ENCODE measurements around the gene RAB11FIP4.

Gene RAB11FIP4

DNA sequence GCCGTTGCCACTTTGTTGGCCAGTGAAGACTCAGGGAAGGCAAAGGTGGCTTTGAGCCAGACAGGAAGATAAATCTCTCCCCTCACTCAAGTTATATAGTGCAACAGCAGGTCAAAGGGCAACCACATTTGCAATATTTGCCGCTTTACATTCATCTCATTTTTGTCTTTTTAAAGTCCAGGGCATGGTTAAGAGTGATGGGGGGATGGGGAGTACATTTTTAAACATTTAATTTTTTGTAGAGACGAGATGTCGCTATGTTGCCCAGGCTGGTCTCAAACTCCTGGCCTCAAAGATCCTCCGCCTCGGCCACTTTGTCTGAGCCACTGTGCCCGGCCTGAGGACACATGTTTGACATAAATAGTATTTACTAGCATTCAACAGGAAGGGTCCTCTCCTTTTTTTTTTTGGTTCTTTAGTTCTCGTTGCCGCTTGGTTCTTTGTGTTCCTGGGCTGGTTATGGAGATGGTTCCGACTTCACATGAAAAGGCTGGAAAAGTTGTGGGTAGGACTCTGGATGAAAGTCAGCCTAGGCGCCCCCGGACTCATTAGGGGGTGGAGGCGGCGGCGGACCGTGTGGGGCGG is 95.7 kb downstream of the RAB11FIP4 start:
- TF ChIP-seq EZH2phosphoT487 (IDR thresholded peaks at IDR 0.05; ENCODE audit: borderline replicate concordance): no peak
- TF ChIP-seq, protein P1, sequence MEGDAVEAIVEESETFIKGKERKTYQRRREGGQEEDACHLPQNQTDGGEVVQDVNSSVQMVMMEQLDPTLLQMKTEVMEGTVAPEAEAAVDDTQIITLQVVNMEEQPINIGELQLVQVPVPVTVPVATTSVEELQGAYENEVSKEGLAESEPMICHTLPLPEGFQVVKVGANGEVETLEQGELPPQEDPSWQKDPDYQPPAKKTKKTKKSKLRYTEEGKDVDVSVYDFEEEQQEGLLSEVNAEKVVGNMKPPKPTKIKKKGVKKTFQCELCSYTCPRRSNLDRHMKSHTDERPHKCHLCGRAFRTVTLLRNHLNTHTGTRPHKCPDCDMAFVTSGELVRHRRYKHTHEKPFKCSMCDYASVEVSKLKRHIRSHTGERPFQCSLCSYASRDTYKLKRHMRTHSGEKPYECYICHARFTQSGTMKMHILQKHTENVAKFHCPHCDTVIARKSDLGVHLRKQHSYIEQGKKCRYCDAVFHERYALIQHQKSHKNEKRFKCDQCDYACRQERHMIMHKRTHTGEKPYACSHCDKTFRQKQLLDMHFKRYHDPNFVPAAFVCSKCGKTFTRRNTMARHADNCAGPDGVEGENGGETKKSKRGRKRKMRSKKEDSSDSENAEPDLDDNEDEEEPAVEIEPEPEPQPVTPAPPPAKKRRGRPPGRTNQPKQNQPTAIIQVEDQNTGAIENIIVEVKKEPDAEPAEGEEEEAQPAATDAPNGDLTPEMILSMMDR (conservative IDR thresholded peaks at IDR 0.05; ENCODE audit: low read length): no peak
- Histone ChIP-seq H4K20me1 (ENCODE audit: insufficient read depth, low read length, poor library complexity, severe bottlenecking) (peaks cover 16% of the 10 kb centered on the region), H3K4me1 (ENCODE audit: insufficient read depth, low read length, poor library complexity, severe bottlenecking) (peaks cover 42% of the 10 kb centered on the region), H2AFZ (ENCODE audit: low read length) (peak overlapping the region; percentile 66; the same call in 1 of the 2 replicates), H3F3A (ENCODE audit: low read depth) (0 out of 2 replicates have a peak, but pooled peaks cover 3% of the 10 kb centered on the region), H3K4me3 (ENCODE audit: low read length, poor library complexity, severe bottlenecking) (peak overlapping the region; percentile 80), H3K27me3 (ENCODE audit: insufficient read depth, low read length, poor library complexity, severe bottlenecking) (no peaks in the 10 kb centered on the region), H3K36me3 (ENCODE audit: insufficient read depth, low read length) (no peaks in the 10 kb centered on the region), H3K9me2 (replicated peaks; ENCODE audit: low read depth, low read length) (no peaks in the 10 kb centered on the region), H3K79me2 (ENCODE audit: insufficient read depth, low read length) (peaks cover 23% of the 10 kb centered on the region; the same call in 1 of the 2 replicates), H3K9ac (ENCODE audit: low read depth, low read length, poor library complexity, severe bottlenecking) (peak overlapping the region; percentile 40), H3K4me2 (ENCODE audit: low read depth, low read length, poor library complexity, severe bottlenecking) (peak overlapping the region; percentile 67), H3K9me3 (ENCODE audit: insufficient read depth, low read depth, low read length) (no peaks in the 10 kb centered on the region)

DNA sequence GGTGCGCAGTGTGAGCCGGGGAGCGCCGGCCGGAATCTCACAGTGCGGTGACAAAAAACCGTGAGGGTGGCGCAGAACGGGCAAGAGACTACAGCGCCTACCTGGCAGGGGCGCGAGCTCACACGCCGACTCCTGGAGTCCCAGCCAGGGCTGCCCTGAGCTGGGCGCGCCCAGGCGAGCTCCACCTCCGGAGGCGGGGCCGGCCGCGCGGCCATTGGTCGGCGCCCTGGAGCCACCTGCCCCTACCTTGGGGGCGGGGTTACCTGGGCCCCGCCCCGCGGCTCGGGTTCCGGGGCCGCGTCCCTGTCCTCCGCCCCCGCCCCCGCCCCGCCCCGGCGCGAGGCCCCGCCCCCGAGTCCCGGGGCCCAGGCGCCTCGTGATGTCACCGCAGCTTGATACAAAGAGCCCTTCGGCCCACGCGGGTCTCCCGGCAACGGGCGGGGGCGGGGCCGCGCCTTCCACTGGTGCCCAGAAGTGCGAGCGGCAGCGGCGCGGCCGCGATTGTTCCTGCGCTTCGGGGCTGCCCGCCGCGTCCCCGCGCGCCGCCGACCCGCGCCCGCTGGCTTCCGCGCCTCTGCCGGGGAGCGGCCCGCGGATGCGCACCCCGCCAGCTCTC is 96.3 kb downstream of the RAB11FIP4 start:
- no peaks in the 10 kb centered on the region for H3K9me3 ChIP-seq (ENCODE audit: insufficient read depth, low read depth, low read length)
- no peaks in the 10 kb centered on the region for H3K9me2 ChIP-seq (replicated peaks; ENCODE audit: low read depth, low read length)
- 0 out of 2 replicates have a peak, but pooled peaks cover 3% of the 10 kb centered on the region for H3F3A ChIP-seq (ENCODE audit: low read depth)
- peak overlapping the region; percentile 66; the same call in 1 of the 2 replicates for H2AFZ ChIP-seq (ENCODE audit: low read length)
- peak overlapping the region; percentile 80 for H3K4me3 ChIP-seq (ENCODE audit: low read length, poor library complexity, severe bottlenecking)
- H3K27me3 ChIP-seq (ENCODE audit: insufficient read depth, low read length, poor library complexity, severe bottlenecking): no peaks in the 10 kb centered on the region
- TF ChIP-seq, protein P1 (conservative IDR thresholded peaks at IDR 0.05; ENCODE audit: low read length): no peak
- TF ChIP-seq EZH2phosphoT487 (IDR thresholded peaks at IDR 0.05; ENCODE audit: borderline replicate concordance): no peak
- H3K4me1 ChIP-seq (ENCODE audit: insufficient read depth, low read length, poor library complexity, severe bottlenecking): peaks cover 44% of the 10 kb centered on the region
- peaks cover 16% of the 10 kb centered on the region for H4K20me1 ChIP-seq (ENCODE audit: insufficient read depth, low read length, poor library complexity, severe bottlenecking)
- H3K9ac ChIP-seq (ENCODE audit: low read depth, low read length, poor library complexity, severe bottlenecking): peak overlapping the region; percentile 65
- no peaks in the 10 kb centered on the region for H3K36me3 ChIP-seq (ENCODE audit: insufficient read depth, low read length)
- peaks cover 25% of the 10 kb centered on the region; the same call in 1 of the 2 replicates for H3K79me2 ChIP-seq (ENCODE audit: insufficient read depth, low read length)
- H3K4me2 ChIP-seq (ENCODE audit: low read depth, low read length, poor library complexity, severe bottlenecking): peak overlapping the region; percentile 82

DNA sequence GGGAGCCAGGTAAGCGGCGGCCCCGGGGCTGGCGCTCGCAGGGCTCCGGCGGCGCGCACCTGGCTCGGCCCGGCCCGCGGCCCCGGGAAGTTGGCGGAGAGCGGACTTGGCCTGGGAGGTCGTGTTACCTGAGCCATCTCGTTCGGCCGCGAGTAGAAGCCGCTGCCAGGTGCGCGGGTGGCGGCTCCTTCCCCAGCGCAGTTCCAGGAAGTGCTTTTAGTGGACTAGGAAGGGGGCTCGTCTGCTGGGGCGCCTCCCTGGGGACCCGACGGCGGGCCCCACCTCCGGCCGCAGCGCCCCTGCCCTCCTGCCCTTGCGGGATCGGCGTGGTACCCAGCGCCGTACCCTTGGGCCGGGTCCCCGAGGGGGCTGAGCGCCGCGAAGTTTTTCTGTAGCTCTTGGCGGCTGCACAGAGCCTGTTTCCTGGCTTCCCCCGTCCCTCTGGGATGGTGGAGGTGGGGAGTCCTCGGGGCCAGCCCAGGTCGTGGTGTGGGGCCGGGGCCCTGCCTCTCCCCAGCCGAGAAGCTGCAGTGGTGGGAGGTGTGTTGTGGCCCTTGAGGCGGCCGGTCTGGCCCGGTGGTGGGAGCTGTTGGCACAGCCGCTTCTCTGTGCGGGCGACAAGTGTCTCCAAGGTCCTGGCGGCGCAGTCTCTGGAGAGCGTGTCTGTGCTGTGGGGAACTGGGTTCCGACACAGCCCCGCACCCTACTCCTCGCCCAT is 96.9 kb downstream of the RAB11FIP4 start:
- Histone ChIP-seq H3K79me2 (ENCODE audit: insufficient read depth, low read length) (peaks cover 27% of the 10 kb centered on the region; the same call in 1 of the 2 replicates), H3K9me3 (ENCODE audit: insufficient read depth, low read depth, low read length) (no peaks in the 10 kb centered on the region), H4K20me1 (ENCODE audit: insufficient read depth, low read length, poor library complexity, severe bottlenecking) (peaks cover 16% of the 10 kb centered on the region), H3K36me3 (ENCODE audit: insufficient read depth, low read length) (no peaks in the 10 kb centered on the region), H3K4me1 (ENCODE audit: insufficient read depth, low read length, poor library complexity, severe bottlenecking) (peaks cover 51% of the 10 kb centered on the region), H3K4me2 (ENCODE audit: low read depth, low read length, poor library complexity, severe bottlenecking) (peak overlapping the region; percentile 82), H3K4me3 (ENCODE audit: low read length, poor library complexity, severe bottlenecking) (peak overlapping the region; percentile 80), H3F3A (ENCODE audit: low read depth) (0 out of 2 replicates have a peak, but pooled peaks cover 3% of the 10 kb centered on the region), H3K9me2 (replicated peaks; ENCODE audit: low read depth, low read length) (no peaks in the 10 kb centered on the region), H3K27me3 (ENCODE audit: insufficient read depth, low read length, poor library complexity, severe bottlenecking) (no peaks in the 10 kb centered on the region), H3K9ac (ENCODE audit: low read depth, low read length, poor library complexity, severe bottlenecking) (peak overlapping the region; percentile 65), H2AFZ (ENCODE audit: low read length) (peak overlapping the region; percentile 63; the same call in 1 of the 2 replicates)
- no peak for TF ChIP-seq EZH2phosphoT487 (IDR thresholded peaks at IDR 0.05; ENCODE audit: borderline replicate concordance)
- TF ChIP-seq, protein P1 (conservative IDR thresholded peaks at IDR 0.05; ENCODE audit: low read length): no peak
